Activated CD8-positive, alpha-beta T cell treated with anti-CD3 and anti-CD28 coated beads for 36 hours (primary cell): ENCODE results near the gene KMT2A. TPM values are rescaled to one million over a fixed set of nuclear protein-coding genes. Genes with fewer than 3 reads are reported as not detected.
"Not testable (repeated sequence)": the region's sequence is repeated elsewhere in the genome, so short reads cannot be mapped to it uniquely, and the experiment has no call there.

Experiments
- ATAC-seq: fragments of 200-7000 bp; cut with Tn5 transposase; one replicate; pipeline ENCODE4 v1.10.0; 2021; ENCODE audit warnings: mild to moderate bottlenecking, moderate library complexity
- CTCF ChIA-PET: fragments of 350-600 bp; sonication (Branson Sonifier 250); formaldehyde crosslinking; loops from one replicate; lab custom pipeline; 2021; ENCODE audit warnings: antibody characterized with exemption; lab: Charles Lee
- POLR2A ChIA-PET: fragments of 350-600 bp; sonication (Branson Sonifier 250); formaldehyde crosslinking; loops from one replicate; lab custom pipeline; 2021; ENCODE audit warnings: antibody characterized with exemption; lab: Charles Lee
- DNase-seq: peaks from one replicate; pipeline ENCODE4 v3.0.0-alpha.2; 2020
- H3K27ac Mint-ChIP-seq: one replicate; pipeline ENCODE4 v1.8.0; 2021; ENCODE audit warnings: mild to moderate bottlenecking, mixed read lengths
- H3K27me3 Mint-ChIP-seq: one replicate; pipeline ENCODE4 v1.8.0; 2021; ENCODE audit warnings: mixed read lengths
- H3K36me3 Mint-ChIP-seq: one replicate; pipeline ENCODE4 v1.8.0; 2021; ENCODE audit warnings: low read depth, mixed read lengths
- H3K4me1 Mint-ChIP-seq: one replicate; pipeline ENCODE4 v1.8.0; 2021; ENCODE audit warnings: low read depth, mixed read lengths
- H3K4me3 Mint-ChIP-seq: one replicate; pipeline ENCODE4 v1.8.0; 2021; ENCODE audit warnings: mild to moderate bottlenecking, moderate library complexity, mixed read lengths
- H3K9me3 Mint-ChIP-seq: one replicate; pipeline ENCODE4 v1.8.0; 2021; ENCODE audit warnings: mixed read lengths
- CTCF ChIP-seq: fragments of 200-600 bp; IDR thresholded peaks from one replicate; pipeline ENCODE4 v1.8.0; 2022; ENCODE audit warnings: antibody characterized with exemption, mild to moderate bottlenecking
- intact Hi-C: fragments of 100-400 bp; cut with micrococcal nuclease; formaldehyde crosslinking; loops from one replicate; pipeline ENCODE4 v1.10.0; 2022
- total RNA-seq, 2 experiments: library from RNA; stranded (reverse); gene quantifications; one replicate each; pipeline ENCODE4 v1.2.3, GENCODE V29; 2021

Gene KMT2A
- total RNA-seq, 2 experiments from 2014 or later = 68.8 to 75.0 TPM

DNA sequence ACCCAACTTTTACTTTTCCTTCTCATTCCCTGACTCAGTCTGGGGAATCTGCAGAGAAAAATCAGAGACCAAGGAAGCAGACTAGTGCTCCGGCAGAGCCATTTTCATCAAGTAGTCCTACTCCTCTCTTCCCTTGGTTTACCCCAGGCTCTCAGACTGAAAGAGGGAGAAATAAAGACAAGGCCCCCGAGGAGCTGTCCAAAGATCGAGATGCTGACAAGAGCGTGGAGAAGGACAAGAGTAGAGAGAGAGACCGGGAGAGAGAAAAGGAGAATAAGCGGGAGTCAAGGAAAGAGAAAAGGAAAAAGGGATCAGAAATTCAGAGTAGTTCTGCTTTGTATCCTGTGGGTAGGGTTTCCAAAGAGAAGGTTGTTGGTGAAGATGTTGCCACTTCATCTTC, 37.2 kb downstream of the KMT2A start:
- H3K27me3 Mint-ChIP-seq = no peaks in the 10 kb centered on the region
- ChIA-PET CTCF (interaction anchor here (0.8 to 1.0 kb wide), 2 partner anchors 10 to 65 kb away, joined by 3 to 4 read pairs; no protein-coding TSS in a partner anchor), POLR2A (no interaction called here)
- no peak overlapping the region for H3K27ac Mint-ChIP-seq
- ATAC-seq (no peak), DNase-seq (no peak)
- H3K4me3 Mint-ChIP-seq = no peak overlapping the region
- no peaks in the 10 kb centered on the region for H3K9me3 Mint-ChIP-seq
- no peak for TF ChIP-seq CTCF
- peaks cover 36% of the 10 kb centered on the region for H3K4me1 Mint-ChIP-seq
- intact Hi-C loops = no loop called here
- peaks cover 60% of the 10 kb centered on the region for H3K36me3 Mint-ChIP-seq

- H3K27ac Mint-ChIP-seq = peak overlapping the region; percentile 60
- CTCF ChIA-PET = interaction anchor here (0.7 to 1.9 kb wide), 6 partner anchors 10 to 104 kb away, joined by 3 to 6 read pairs (median 3); no protein-coding TSS in a partner anchor
- H3K9me3 Mint-ChIP-seq = peaks cover 2% of the 10 kb centered on the region
- POLR2A ChIA-PET = interaction anchor here (1.3 to 1.7 kb wide), 2 partner anchors 13 to 79 kb away, joined by 3 to 7 read pairs; no protein-coding TSS in a partner anchor
- no peak overlapping the region for H3K4me3 Mint-ChIP-seq
- peaks cover 18% of the 10 kb centered on the region for H3K4me1 Mint-ChIP-seq
- H3K27me3 Mint-ChIP-seq = no peaks in the 10 kb centered on the region
- H3K36me3 Mint-ChIP-seq = peaks cover 64% of the 10 kb centered on the region
- ATAC-seq (no peak), DNase-seq (no peak)
- intact Hi-C loops = no loop called here
- no peak for TF ChIP-seq CTCF
Observed at GRCh38 chr11:118476676-118477075, 40.4 kb downstream of the KMT2A start.

DNA sequence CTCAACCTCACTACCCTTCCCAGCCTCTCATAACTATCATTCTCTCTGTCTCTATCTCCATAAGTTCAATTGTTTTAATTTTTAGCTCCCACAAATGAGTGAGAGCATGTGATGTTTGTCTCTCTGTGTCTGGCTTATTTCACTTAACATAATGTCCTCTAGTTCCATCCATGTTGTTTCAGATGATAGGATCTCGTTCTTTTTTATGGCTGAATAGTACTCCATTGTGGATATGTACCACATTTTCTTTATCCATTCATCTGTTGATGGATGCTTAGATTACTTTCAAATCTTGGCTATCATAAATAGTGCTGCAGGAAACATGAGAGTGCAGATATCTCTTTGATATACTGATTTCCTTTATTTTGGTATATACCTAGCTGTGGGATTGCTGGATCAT, 44.9 kb downstream of the KMT2A start:
- H3K27me3 Mint-ChIP-seq, intact Hi-C loops, H3K9me3 Mint-ChIP-seq, DNase-seq, CTCF ChIA-PET, H3K4me3 Mint-ChIP-seq, ATAC-seq: not testable (repeated sequence)
- H3K4me1 Mint-ChIP-seq = peaks cover 11% of the 10 kb centered on the region
- POLR2A ChIA-PET = interaction anchor here (0.6 to 1.0 kb wide), 2 partner anchors 16 to 22 kb away, joined by 4 read pairs; no protein-coding TSS in a partner anchor
- peaks cover 57% of the 10 kb centered on the region for H3K36me3 Mint-ChIP-seq
- H3K27ac Mint-ChIP-seq = peak overlapping the region; percentile 5

- H3K27ac Mint-ChIP-seq = peak overlapping the region; percentile 50
- ATAC-seq (no peak), DNase-seq (no peak)
- H3K36me3 Mint-ChIP-seq = peaks cover 42% of the 10 kb centered on the region
- intact Hi-C loops = no loop called here
- ChIA-PET CTCF (interaction anchor here (0.8 to 0.9 kb wide), 3 partner anchors 9 to 286 kb away, joined by 3 read pairs; no protein-coding TSS in a partner anchor), POLR2A (no interaction called here)
- peaks cover 2% of the 10 kb centered on the region for H3K4me1 Mint-ChIP-seq
- H3K27me3 Mint-ChIP-seq = no peaks in the 10 kb centered on the region
- TF ChIP-seq CTCF = no peak
- no peak overlapping the region for H3K4me3 Mint-ChIP-seq
- H3K9me3 Mint-ChIP-seq = peaks cover 2% of the 10 kb centered on the region
Observed at GRCh38 chr11:118484405-118484804, 48.1 kb downstream of the KMT2A start.

- ATAC-seq (no peak), DNase-seq (no peak)
- intact Hi-C loops = loop anchor here (5.0 kb wide), 1 partner anchor 48 kb away; the partner anchor contains the start of gene KMT2A
- Mint-ChIP-seq H3K27ac (peak overlapping the region; percentile 52), H3K9me3 (peaks cover 2% of the 10 kb centered on the region), H3K4me1 (peaks cover 2% of the 10 kb centered on the region), H3K36me3 (peaks cover 42% of the 10 kb centered on the region), H3K27me3 (no peaks in the 10 kb centered on the region), H3K4me3 (no peak overlapping the region)
- CTCF ChIA-PET = interaction anchor here (0.8 to 0.9 kb wide), 3 partner anchors 10 to 287 kb away, joined by 3 read pairs; no protein-coding TSS in a partner anchor
- POLR2A ChIA-PET = interaction anchor here (0.6 kb wide), 1 partner anchor 93 kb away, joined by 3 read pairs; no protein-coding TSS in a partner anchor
- TF ChIP-seq CTCF = no peak
Observed at GRCh38 chr11:118485273-118485672, 49.0 kb downstream of the KMT2A start.
